Heart left ventricle (tissue), 16 donors: ENCODE results near the gene TNP2. TPM values are rescaled to one million over a fixed set of nuclear protein-coding genes. Genes with fewer than 3 reads are reported as not detected.

Experiments
- ATAC-seq, 4 donors: fragments of 200-7000 bp; cut with Tn5 transposase; one replicate each; pipeline ENCODE4 v1.9.1; 2020 to 2022; ENCODE audit warnings: moderate library complexity in 4 of 4, mild to moderate bottlenecking in 3 of 4, moderate number of reproducible peaks in 1 of 4
- DNase-seq, 5 donors: peaks; one replicate each; pipeline ENCODE4 v3.0.0-alpha.2; 2020
- H3K27ac ChIP-seq, 12 donors: fragments of 200-600 bp; sonication (generic) in 4 of 12; one replicate each; pipeline versions ENCODE4 v1.5.0 to v1.8.0; 2016 to 2022; ENCODE audit warnings: mild to moderate bottlenecking in 2 of 12
- H3K27me3 ChIP-seq, 9 donors: fragments of 200-600 bp; sonication (generic) in 2 of 9; one replicate each; pipeline versions ENCODE4 v1.5.1 to v1.8.0; 2016 to 2022; ENCODE audit warnings: mild to moderate bottlenecking in 3 of 9
- H3K36me3 ChIP-seq, 9 donors: fragments of 200-600 bp; sonication (generic) in 2 of 9; one replicate each; pipeline versions ENCODE4 v1.5.0 to v1.8.0; 2018 to 2022; ENCODE audit warnings: mild to moderate bottlenecking in 2 of 9
- H3K4me1 ChIP-seq, 12 donors: fragments of 200-600 bp; sonication (generic) in 4 of 12; one replicate each; pipeline versions ENCODE4 v1.5.0 to v1.8.0; 2016 to 2022; ENCODE audit warnings: mild to moderate bottlenecking in 3 of 12
- H3K4me3 ChIP-seq, 12 donors: fragments of 200-600 bp; sonication (generic) in 4 of 12; one replicate each; pipeline versions ENCODE4 v1.5.0 to v1.8.0; 2017 to 2022; ENCODE audit warnings: mild to moderate bottlenecking in 9 of 12, moderate library complexity in 4 of 12
- H3K9me3 ChIP-seq, 12 donors: fragments of 200-600 bp; sonication (generic) in 4 of 12; one replicate each; pipeline versions ENCODE4 v1.5.0 to v1.8.0; 2016 to 2022; ENCODE audit warnings: mild to moderate bottlenecking in 1 of 12
- CTCF ChIP-seq, 12 donors: fragments of 200-600 bp; sonication (generic) in 4 of 12; IDR thresholded peaks; one replicate each; pipeline versions ENCODE4 v1.5.0 to v1.8.0; 2018 to 2022; ENCODE audit warnings: antibody characterized with exemption in 12 of 12, mild to moderate bottlenecking in 5 of 12
- POLR2A ChIP-seq, 2 donors: fragments of 450-650 bp; IDR thresholded peaks; one replicate each; pipeline ENCODE4 v1.6.1; 2017; ENCODE audit warnings: antibody characterized with exemption in 2 of 2, mild to moderate bottlenecking in 2 of 2, moderate library complexity in 2 of 2
- WGBS, 4 donors: extraction: QIAGEN DNeasy Blood & Tissue Kit in 2 of 4; methylation state at CpG; one replicate each; pipeline versions ENCODE4 v1.1.5 to v1.1.7; 2013 to 2018; 5-methylcytosine and 5-hydroxymethylcytosine counted together
- intact Hi-C, 10 donors: fragments of 100-400 bp; cut with DNase I; formaldehyde crosslinking; loops; one replicate each; pipeline versions ENCODE4 v1.11.1 to v1.14.2; 2022
- polyA plus RNA-seq, 2 donors: library from polyadenylated mRNA; stranded (reverse); fragments of 200-250 nt; gene quantifications; one replicate each; pipeline ENCODE4 v1.2.3, GENCODE V29; 2013
- total RNA-seq, 9 donors: library from RNA; depleted of rRNA in 2 of 9; stranded (reverse); fragments of >200 nt in 2 of 9; fragmentation: NEBNext Ultra II Directional in 3 of 9; extraction: Animal tissue kit (Norgen Biotek cat#: 25700) in 3 of 9; gene quantifications; one replicate each; pipeline versions ENCODE4 v1.1.0 to v1.2.4, GENCODE V29; 2016 to 2023
- donor health status: ischemic (EF 13 %, LVEDD 7.1; RV severe dilation, severe dysfunction).
- donor health status: healthy with polysubstance abuse.
- donor health status: DM: no; HTN: yes; CAD: no.
- donor health status: DM: no; HTN: no; CAD: no.
- donor health status: ischemic (EF 25% LVEDD 6.9; RV normal size, moderate dysfunction).
- donor health status: ischemic (EF 25% LVEDD 5.7; RV mildly dilated, moderate dysfunction).
- donor health status: healthy.
- donor health status: DM: yes; HTN: yes; CAD: no.
- donor health status: ischemic (EF 35%, LVEDD 5.7; RV mildly dilated, moderate dysfunction).
- donor health status: nonischemic (EF 11% LVEDD 7.7; RV severe dilation, severe dysfunction).
- donor health status: DM: yes; HTN: yes; CAD: no.
- donor health status: PGD.
- donor health status: ischemic (EF 29% LVEDD 5.4; RV normal size, mild dysfunction).
- donor health status: nonischemic (EF 23%, LVEDD 6.1; RV moderate dilation, normal function).

Gene TNP2
- total and polyA plus RNA-seq, 11 donors: not detected

- Histone ChIP-seq H3K4me3 (no peak overlapping the region), H3K36me3 (no peaks in the 10 kb centered on the region), H3K4me1 (no peaks in the 10 kb centered on the region), H3K9me3 (no peaks in the 10 kb centered on the region), H3K27me3 (no peaks in the 10 kb centered on the region), H3K27ac (no peak overlapping the region)
- intact Hi-C loops: no loop called here
- no peak for ATAC-seq
- no peak for DNase-seq
- WGBS, 4 donors: 66 to 76% (median 75%) methylated on average over 3 of the region's 3 CpGs
- TF ChIP-seq CTCF (IDR thresholded peaks at IDR 0.05): no peak
- TF ChIP-seq POLR2A (IDR thresholded peaks at IDR 0.05): no peak
Observed at GRCh38 chr16:11273721-11274324, 4.7 kb upstream of the TNP2 start.

GRCh38 chr16:11272921-11273720 lies 4.0 kb upstream of the TNP2 start, which contains the start of gene PRM3:
TSS of gene PRM3 (minus strand) at chr16:11273629. CDS start at chr16:11273595, 34 bp downstream.
- no peak within 1 kb of the TSS for H3K27ac ChIP-seq
- no peak for ATAC-seq
- no peak for DNase-seq
- WGBS, 4 donors: 71 to 81% (median 74%) methylated on average over 26 to 30 of the region's 30 CpGs
- no peaks in the 10 kb centered on the region for H3K36me3 ChIP-seq
- TF ChIP-seq POLR2A (IDR thresholded peaks at IDR 0.05): no peak
- TF ChIP-seq CTCF (IDR thresholded peaks at IDR 0.05): no peak
- no peaks in the 10 kb centered on the region for H3K27me3 ChIP-seq
- no peak within 1 kb of the TSS for H3K4me3 ChIP-seq
- intact Hi-C loops: no loop called here
- H3K4me1 ChIP-seq: no peaks in the 10 kb centered on the region
- no peaks in the 10 kb centered on the region for H3K9me3 ChIP-seq

GRCh38 chr16:11272484-11272883 lies 3.4 kb upstream of the TNP2 start:
- 90 to 92% (median 91%) methylated on average over 4 to 6 of the region's 6 CpGs for WGBS, 4 donors
- Histone ChIP-seq H3K36me3 (no peaks in the 10 kb centered on the region), H3K4me1 (no peaks in the 10 kb centered on the region), H3K27ac (no peak overlapping the region), H3K4me3 (no peak overlapping the region), H3K27me3 (no peaks in the 10 kb centered on the region), H3K9me3 (no peaks in the 10 kb centered on the region)
- ATAC-seq: no peak
- intact Hi-C loops: no loop called here
- no peak for DNase-seq
- TF ChIP-seq CTCF (IDR thresholded peaks at IDR 0.05) (no peak), POLR2A (IDR thresholded peaks at IDR 0.05) (no peak)

DNA sequence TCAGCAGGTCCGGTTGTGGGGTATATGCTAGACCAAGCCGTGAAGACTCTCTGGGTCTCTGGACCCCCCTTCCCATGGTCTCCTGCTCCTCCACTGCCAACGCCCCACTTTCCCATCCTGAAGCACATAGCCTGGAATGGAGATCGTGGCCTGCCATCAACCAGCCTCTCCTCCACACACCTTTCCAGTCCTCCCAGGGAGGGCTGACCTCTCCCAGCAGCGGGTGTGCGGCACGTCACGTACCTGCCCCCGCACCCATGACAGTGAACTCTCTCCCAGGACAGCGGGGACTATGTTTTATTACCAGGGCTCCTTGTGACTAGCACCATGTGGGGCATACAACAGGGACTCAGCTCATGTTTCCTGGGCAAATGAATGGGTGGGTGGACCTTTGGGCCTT lies 2.5 kb upstream of the TNP2 start:
- ATAC-seq (no peak), DNase-seq (no peak)
- Histone ChIP-seq H3K4me3 (no peak overlapping the region), H3K27ac (no peak overlapping the region), H3K27me3 (no peaks in the 10 kb centered on the region), H3K9me3 (no peaks in the 10 kb centered on the region), H3K36me3 (no peaks in the 10 kb centered on the region), H3K4me1 (no peaks in the 10 kb centered on the region)
- 93 to 96% (median 96%) methylated on average over 10 of the region's 10 CpGs for WGBS, 4 donors
- no peak for TF ChIP-seq POLR2A (IDR thresholded peaks at IDR 0.05)
- TF ChIP-seq CTCF (IDR thresholded peaks at IDR 0.05): no peak
- intact Hi-C loops: no loop called here
